HepG2 (cell line): ENCODE measurements around the gene SLC12A1. TPM values are rescaled to one million over a fixed set of nuclear protein-coding genes. Genes with fewer than 3 reads are reported as not detected.

Experiments used
- AGO2 ChIP-seq: fragments of 200-400 bp; formaldehyde crosslinking; optimal IDR thresholded peaks from 2 replicates; pipeline ENCODE3; 2017; ENCODE audit warnings: mild to moderate bottlenecking, low read depth, low read length, moderate library complexity
- FOXJ3 ChIP-seq: sonication (generic); formaldehyde crosslinking; IDR thresholded peaks from 2 replicates; pipeline ENCODE4 v1.4.0; 2020; ENCODE audit warnings: missing genetic modification reagents, mild to moderate bottlenecking, borderline replicate concordance
- FOXK2 ChIP-seq: fragments of 450-650 bp; IDR thresholded peaks from 2 replicates; pipeline ENCODE4 v1.6.1; 2016
- GLI4 ChIP-seq: sonication (generic); formaldehyde crosslinking; IDR thresholded peaks from 2 replicates; pipeline ENCODE4 v1.5.1; 2020; ENCODE audit warnings: missing genetic modification reagents, mild to moderate bottlenecking, moderate library complexity, borderline replicate concordance
- KLF13 ChIP-seq: sonication (generic); formaldehyde crosslinking; IDR thresholded peaks from 2 replicates; pipeline ENCODE4 v1.4.0; 2020; ENCODE audit warnings: mild to moderate bottlenecking, missing genetic modification reagents
- ONECUT2 ChIP-seq: sonication (generic); formaldehyde crosslinking; IDR thresholded peaks from 2 replicates; pipeline ENCODE4 v1.4.0; 2020; ENCODE audit warnings: missing genetic modification reagents
- PAWR ChIP-seq: sonication (generic); formaldehyde crosslinking; IDR thresholded peaks from 2 replicates; pipeline ENCODE4 v1.4.0; 2020; ENCODE audit warnings: missing genetic modification reagents, mild to moderate bottlenecking, borderline replicate concordance
- POGZ ChIP-seq: sonication (generic); formaldehyde crosslinking; IDR thresholded peaks from 2 replicates; pipeline ENCODE4 v1.4.0; 2020; ENCODE audit warnings: mild to moderate bottlenecking, missing genetic modification reagents
- TCF7 ChIP-seq: sonication (generic); IDR thresholded peaks from 2 replicates; pipeline ENCODE4 v1.6.1; 2016; ENCODE audit warnings: antibody characterized with exemption, low read depth
- ZNF382 ChIP-seq: sonication (generic); formaldehyde crosslinking; IDR thresholded peaks from 2 replicates; pipeline ENCODE4 v1.5.0; 2020; ENCODE audit warnings: missing genetic modification reagents, mild to moderate bottlenecking, borderline replicate concordance
- ZNF775 ChIP-seq: sonication (generic); formaldehyde crosslinking; IDR thresholded peaks from 2 replicates; pipeline ENCODE4 v1.4.0; 2020; ENCODE audit warnings: missing genetic modification reagents, mild to moderate bottlenecking, moderate library complexity, borderline replicate concordance
- ZNF891 ChIP-seq: sonication (generic); formaldehyde crosslinking; IDR thresholded peaks from 2 replicates; pipeline ENCODE4 v1.5.0; 2020; ENCODE audit warnings: mild to moderate bottlenecking, missing genetic modification reagents
- polyA plus RNA-seq, 8 experiments: library from polyadenylated mRNA; depleted of rRNA in 3 of 8; stranded (reverse) in 7 of 8; unstranded in 1 of 8; fragments of >200 nt; fragmentation: Illumina TruSeq in 4 of 8; extraction: Trizol in 4 of 8; gene quantifications; 2 replicates each; pipeline versions ENCODE4 v1.2.1 to v1.2.3, GENCODE V29; 2011 to 2016; ENCODE audit warnings: low read depth in 4 of 8, missing spikeins in 1 of 8, mixed read lengths in 1 of 8; ENCODE audit not compliant: insufficient read depth in 1 of 8
- total RNA-seq, 5 experiments: library from RNA; depleted of rRNA; stranded (reverse); fragments of >200 nt; fragmentation: Illumina TruSeq; extraction: Trizol; gene quantifications; 2 replicates each; pipeline ENCODE4 v1.2.3, GENCODE V29; 2016; ENCODE audit warnings: low read depth in 1 of 5
- TF ChIP-seq, protein P1 (sequence below): sonication (generic); formaldehyde crosslinking; IDR thresholded peaks from 2 replicates; pipeline ENCODE4 v1.9.0; 2021; ENCODE audit warnings: mild to moderate bottlenecking, missing genetic modification reagents
- TF ChIP-seq, protein P2 (sequence below): IDR thresholded peaks from 2 replicates; pipeline ENCODE4 v1.6.1; 2012; ENCODE audit warnings: inconsistent platforms
- TF ChIP-seq, protein P3 (sequence below): IDR thresholded peaks from 2 replicates; pipeline ENCODE4 v1.6.1; 2016; ENCODE audit warnings: low read depth, control low read depth
- TF ChIP-seq, protein P4 (sequence below): sonication (generic); formaldehyde crosslinking; IDR thresholded peaks from 2 replicates; pipeline ENCODE4 v1.4.0; 2020; ENCODE audit warnings: mild to moderate bottlenecking, missing genetic modification reagents
- TF ChIP-seq, protein P5 (sequence below): sonication (generic); formaldehyde crosslinking; IDR thresholded peaks from 2 replicates; pipeline ENCODE4 v1.4.0; 2020; ENCODE audit warnings: mild to moderate bottlenecking, missing genetic modification reagents
- TF ChIP-seq, protein P6 (sequence below): sonication (generic); formaldehyde crosslinking; conservative IDR thresholded peaks from 2 replicates; pipeline ENCODE4 v1.4.0; 2020; ENCODE audit warnings: missing genetic modification reagents

SLC12A1 gene
- total and polyA plus RNA-seq, 2 of the 13 experiments (the other 11 are each of a cell fraction or from before 2014, with no cell fraction given): not detected

DNA sequence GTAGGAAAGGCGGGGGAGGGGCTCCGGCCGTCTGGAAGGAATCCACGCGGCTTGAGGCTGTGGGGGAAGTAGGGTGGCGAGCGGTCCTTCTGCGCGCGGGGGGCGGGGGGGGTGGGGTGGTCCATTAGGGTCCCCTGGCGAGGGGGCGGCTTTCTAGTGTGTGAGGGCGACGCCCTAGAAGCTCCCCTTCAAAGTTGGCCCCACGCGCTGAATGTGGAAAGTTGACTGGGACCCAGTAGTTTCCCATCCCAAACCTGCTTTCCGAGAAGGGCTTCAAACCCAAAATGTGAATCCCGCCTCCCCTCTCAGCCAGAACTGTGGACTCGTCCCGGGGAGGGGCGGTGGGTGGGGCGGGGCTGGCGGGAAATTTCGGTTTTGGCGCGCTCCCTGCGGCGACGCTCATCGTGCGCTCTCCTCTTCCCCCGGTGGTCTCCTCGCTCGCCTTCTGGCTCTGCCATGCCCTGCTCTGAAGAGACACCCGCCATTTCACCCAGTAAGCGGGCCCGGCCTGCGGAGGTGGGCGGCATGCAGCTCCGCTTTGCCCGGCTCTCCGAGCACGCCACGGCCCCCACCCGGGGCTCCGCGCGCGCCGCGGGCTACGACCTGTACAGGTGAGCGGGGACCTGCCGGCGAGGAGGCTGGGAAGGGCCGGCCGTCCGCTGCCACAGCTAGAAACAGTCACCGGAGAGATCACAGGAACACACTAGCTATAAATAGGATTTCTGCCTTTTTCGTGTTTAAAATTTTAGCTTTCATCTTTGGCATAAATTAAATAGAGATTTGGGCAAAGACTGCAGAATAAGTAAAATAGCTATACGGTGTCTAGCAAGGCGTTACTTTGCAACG, 125.9 kb downstream of the SLC12A1 start (continued):
- TF ChIP-seq GLI4 (CRISPR knock-in tag) (no peak), AGO2 (peak; percentile 54), ONECUT2 (no peak), PAWR (CRISPR knock-in tag) (no peak), POGZ (CRISPR knock-in tag) (0 out of 2 replicates have a peak, but pooled peaks have one; percentile 16), KLF13 (CRISPR knock-in tag) (no peak), FOXJ3 (no peak), ZNF775 (CRISPR knock-in tag) (no peak), ZNF382 (CRISPR knock-in tag) (no peak), TCF7 (no peak), ZNF891 (CRISPR knock-in tag) (no peak), FOXK2 (peak; percentile 84)
- TF ChIP-seq, protein P1, sequence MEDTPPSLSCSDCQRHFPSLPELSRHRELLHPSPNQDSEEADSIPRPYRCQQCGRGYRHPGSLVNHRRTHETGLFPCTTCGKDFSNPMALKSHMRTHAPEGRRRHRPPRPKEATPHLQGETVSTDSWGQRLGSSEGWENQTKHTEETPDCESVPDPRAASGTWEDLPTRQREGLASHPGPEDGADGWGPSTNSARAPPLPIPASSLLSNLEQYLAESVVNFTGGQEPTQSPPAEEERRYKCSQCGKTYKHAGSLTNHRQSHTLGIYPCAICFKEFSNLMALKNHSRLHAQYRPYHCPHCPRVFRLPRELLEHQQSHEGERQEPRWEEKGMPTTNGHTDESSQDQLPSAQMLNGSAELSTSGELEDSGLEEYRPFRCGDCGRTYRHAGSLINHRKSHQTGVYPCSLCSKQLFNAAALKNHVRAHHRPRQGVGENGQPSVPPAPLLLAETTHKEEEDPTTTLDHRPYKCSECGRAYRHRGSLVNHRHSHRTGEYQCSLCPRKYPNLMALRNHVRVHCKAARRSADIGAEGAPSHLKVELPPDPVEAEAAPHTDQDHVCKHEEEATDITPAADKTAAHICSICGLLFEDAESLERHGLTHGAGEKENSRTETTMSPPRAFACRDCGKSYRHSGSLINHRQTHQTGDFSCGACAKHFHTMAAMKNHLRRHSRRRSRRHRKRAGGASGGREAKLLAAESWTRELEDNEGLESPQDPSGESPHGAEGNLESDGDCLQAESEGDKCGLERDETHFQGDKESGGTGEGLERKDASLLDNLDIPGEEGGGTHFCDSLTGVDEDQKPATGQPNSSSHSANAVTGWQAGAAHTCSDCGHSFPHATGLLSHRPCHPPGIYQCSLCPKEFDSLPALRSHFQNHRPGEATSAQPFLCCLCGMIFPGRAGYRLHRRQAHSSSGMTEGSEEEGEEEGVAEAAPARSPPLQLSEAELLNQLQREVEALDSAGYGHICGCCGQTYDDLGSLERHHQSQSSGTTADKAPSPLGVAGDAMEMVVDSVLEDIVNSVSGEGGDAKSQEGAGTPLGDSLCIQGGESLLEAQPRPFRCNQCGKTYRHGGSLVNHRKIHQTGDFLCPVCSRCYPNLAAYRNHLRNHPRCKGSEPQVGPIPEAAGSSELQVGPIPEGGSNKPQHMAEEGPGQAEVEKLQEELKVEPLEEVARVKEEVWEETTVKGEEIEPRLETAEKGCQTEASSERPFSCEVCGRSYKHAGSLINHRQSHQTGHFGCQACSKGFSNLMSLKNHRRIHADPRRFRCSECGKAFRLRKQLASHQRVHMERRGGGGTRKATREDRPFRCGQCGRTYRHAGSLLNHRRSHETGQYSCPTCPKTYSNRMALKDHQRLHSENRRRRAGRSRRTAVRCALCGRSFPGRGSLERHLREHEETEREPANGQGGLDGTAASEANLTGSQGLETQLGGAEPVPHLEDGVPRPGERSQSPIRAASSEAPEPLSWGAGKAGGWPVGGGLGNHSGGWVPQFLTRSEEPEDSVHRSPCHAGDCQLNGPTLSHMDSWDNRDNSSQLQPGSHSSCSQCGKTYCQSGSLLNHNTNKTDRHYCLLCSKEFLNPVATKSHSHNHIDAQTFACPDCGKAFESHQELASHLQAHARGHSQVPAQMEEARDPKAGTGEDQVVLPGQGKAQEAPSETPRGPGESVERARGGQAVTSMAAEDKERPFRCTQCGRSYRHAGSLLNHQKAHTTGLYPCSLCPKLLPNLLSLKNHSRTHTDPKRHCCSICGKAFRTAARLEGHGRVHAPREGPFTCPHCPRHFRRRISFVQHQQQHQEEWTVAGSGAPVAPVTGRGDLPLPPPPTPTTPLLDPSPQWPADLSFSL (CRISPR knock-in tag): no peak
- TF ChIP-seq, protein P2, sequence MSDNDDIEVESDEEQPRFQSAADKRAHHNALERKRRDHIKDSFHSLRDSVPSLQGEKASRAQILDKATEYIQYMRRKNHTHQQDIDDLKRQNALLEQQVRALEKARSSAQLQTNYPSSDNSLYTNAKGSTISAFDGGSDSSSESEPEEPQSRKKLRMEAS: peak; percentile 39; the same call in 1 of the 2 replicates
- TF ChIP-seq, protein P3, sequence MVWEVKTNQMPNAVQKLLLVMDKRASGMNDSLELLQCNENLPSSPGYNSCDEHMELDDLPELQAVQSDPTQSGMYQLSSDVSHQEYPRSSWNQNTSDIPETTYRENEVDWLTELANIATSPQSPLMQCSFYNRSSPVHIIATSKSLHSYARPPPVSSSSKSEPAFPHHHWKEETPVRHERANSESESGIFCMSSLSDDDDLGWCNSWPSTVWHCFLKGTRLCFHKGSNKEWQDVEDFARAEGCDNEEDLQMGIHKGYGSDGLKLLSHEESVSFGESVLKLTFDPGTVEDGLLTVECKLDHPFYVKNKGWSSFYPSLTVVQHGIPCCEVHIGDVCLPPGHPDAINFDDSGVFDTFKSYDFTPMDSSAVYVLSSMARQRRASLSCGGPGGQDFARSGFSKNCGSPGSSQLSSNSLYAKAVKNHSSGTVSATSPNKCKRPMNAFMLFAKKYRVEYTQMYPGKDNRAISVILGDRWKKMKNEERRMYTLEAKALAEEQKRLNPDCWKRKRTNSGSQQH (CRISPR knock-in tag): peak; percentile 50; the same call in 1 of the 2 replicates
- TF ChIP-seq, protein P4, sequence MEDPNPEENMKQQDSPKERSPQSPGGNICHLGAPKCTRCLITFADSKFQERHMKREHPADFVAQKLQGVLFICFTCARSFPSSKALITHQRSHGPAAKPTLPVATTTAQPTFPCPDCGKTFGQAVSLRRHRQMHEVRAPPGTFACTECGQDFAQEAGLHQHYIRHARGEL: no peak; the same call in 1 of the 2 replicates
- TF ChIP-seq, protein P5, sequence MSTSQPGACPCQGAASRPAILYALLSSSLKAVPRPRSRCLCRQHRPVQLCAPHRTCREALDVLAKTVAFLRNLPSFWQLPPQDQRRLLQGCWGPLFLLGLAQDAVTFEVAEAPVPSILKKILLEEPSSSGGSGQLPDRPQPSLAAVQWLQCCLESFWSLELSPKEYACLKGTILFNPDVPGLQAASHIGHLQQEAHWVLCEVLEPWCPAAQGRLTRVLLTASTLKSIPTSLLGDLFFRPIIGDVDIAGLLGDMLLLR (CRISPR knock-in tag): peak; percentile 34; the same call in 1 of the 2 replicates
- TF ChIP-seq, protein P6, sequence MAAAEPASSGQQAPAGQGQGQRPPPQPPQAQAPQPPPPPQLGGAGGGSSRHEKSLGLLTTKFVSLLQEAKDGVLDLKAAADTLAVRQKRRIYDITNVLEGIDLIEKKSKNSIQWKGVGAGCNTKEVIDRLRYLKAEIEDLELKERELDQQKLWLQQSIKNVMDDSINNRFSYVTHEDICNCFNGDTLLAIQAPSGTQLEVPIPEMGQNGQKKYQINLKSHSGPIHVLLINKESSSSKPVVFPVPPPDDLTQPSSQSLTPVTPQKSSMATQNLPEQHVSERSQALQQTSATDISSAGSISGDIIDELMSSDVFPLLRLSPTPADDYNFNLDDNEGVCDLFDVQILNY (CRISPR knock-in tag): peak; percentile 97
